Measurements from ENCODE around the gene CELF5. TPM values are rescaled to one million over a fixed set of nuclear protein-coding genes. Genes with fewer than 3 reads are reported as not detected.
A peak's percentile ranks its signal among the peaks of the same experiment; 100 is the strongest.

Gene CELF5
- total RNA-seq, 1 experiment from 2014 or later, result 0.48 TPM

- Histone ChIP-seq H3K36me3 (ENCODE audit: low read depth) (no peaks in the 10 kb centered on the region), H3K27ac (peak overlapping the region; percentile 96), H3K4me1 (replicated peaks; ENCODE audit: insufficient read depth) (peaks cover 21% of the 10 kb centered on the region), H3K9me2 (ENCODE audit: insufficient read depth) (no peaks in the 10 kb centered on the region), H3K9me3 (ENCODE audit: insufficient read depth, low read depth) (no peaks in the 10 kb centered on the region), H3K4me2 (peak overlapping the region; percentile 71), H3K79me2 (ENCODE audit: low read depth) (no peaks in the 10 kb centered on the region), H3K4me3 (peak overlapping the region; percentile 24; the same call in 1 of the 2 replicates), H3F3A (ENCODE audit: insufficient read depth, low read depth) (peaks cover 10% of the 10 kb centered on the region; the same call in 1 of the 2 replicates), H2AFZ (no peak overlapping the region), H3K27me3 (ENCODE audit: insufficient read depth, low read depth) (no peaks in the 10 kb centered on the region), H4K20me1 (ENCODE audit: insufficient read depth) (no peaks in the 10 kb centered on the region)
- POLR2A ChIA-PET (ENCODE audit: unreplicated experiment), result no interaction called here
- TF ChIP-seq, protein P1, sequence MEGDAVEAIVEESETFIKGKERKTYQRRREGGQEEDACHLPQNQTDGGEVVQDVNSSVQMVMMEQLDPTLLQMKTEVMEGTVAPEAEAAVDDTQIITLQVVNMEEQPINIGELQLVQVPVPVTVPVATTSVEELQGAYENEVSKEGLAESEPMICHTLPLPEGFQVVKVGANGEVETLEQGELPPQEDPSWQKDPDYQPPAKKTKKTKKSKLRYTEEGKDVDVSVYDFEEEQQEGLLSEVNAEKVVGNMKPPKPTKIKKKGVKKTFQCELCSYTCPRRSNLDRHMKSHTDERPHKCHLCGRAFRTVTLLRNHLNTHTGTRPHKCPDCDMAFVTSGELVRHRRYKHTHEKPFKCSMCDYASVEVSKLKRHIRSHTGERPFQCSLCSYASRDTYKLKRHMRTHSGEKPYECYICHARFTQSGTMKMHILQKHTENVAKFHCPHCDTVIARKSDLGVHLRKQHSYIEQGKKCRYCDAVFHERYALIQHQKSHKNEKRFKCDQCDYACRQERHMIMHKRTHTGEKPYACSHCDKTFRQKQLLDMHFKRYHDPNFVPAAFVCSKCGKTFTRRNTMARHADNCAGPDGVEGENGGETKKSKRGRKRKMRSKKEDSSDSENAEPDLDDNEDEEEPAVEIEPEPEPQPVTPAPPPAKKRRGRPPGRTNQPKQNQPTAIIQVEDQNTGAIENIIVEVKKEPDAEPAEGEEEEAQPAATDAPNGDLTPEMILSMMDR (conservative IDR thresholded peaks at IDR 0.05), result no peak
- TF ChIP-seq EZH2 (IDR thresholded peaks at IDR 0.05; ENCODE audit: low read depth), result no peak
- BruUV-seq (replicated peaks), result no TSS peak
- CTCF ChIA-PET, result no interaction called here
- intact Hi-C loops (cut with micrococcal nuclease; ENCODE audit: unreplicated experiment), result loop anchor here (5.0 kb wide), 1 partner anchor 40 kb away; the partner anchor contains the start of gene GNA15
- peak; percentile 75 to 80 for DNase-seq
Observed at GRCh38 chr19:3176715-3177501, 47.6 kb upstream of the CELF5 start.

- Histone ChIP-seq H3K4me2 (no peak within 1 kb of the TSS), H3F3A (ENCODE audit: insufficient read depth, low read depth) (peaks cover 10% of the 10 kb centered on the region; the same call in 1 of the 2 replicates), H3K4me3 (no peak within 1 kb of the TSS), H2AFZ (no peak within 1 kb of the TSS), H3K27ac (no peak within 1 kb of the TSS), H3K79me2 (ENCODE audit: low read depth) (no peaks in the 10 kb centered on the region), H3K9me3 (ENCODE audit: insufficient read depth, low read depth) (no peaks in the 10 kb centered on the region), H4K20me1 (ENCODE audit: insufficient read depth) (no peaks in the 10 kb centered on the region), H3K9me2 (ENCODE audit: insufficient read depth) (no peaks in the 10 kb centered on the region), H3K27me3 (ENCODE audit: insufficient read depth, low read depth) (no peaks in the 10 kb centered on the region), H3K36me3 (ENCODE audit: low read depth) (no peaks in the 10 kb centered on the region), H3K4me1 (replicated peaks; ENCODE audit: insufficient read depth) (peaks cover 21% of the 10 kb centered on the region)
- POLR2A ChIA-PET (ENCODE audit: unreplicated experiment), result no interaction called here
- DNase-seq, result no peak
- intact Hi-C loops (cut with micrococcal nuclease; ENCODE audit: unreplicated experiment), result loop anchor here (5.0 kb wide), 1 partner anchor 41 kb away; the partner anchor contains the start of gene GNA15
- BruUV-seq (replicated peaks), result no TSS peak
- TF ChIP-seq EZH2 (IDR thresholded peaks at IDR 0.05; ENCODE audit: low read depth), result no peak
- TF ChIP-seq, protein P1 (conservative IDR thresholded peaks at IDR 0.05), result no peak
- CTCF ChIA-PET, result no interaction called here
Observed at GRCh38 chr19:3178377-3178972, 46.0 kb upstream of the CELF5 start, which contains the start of gene S1PR4. S1PR4 (plus strand) TSS chr19:3178769; CDS start chr19:3178793, 24 bp downstream.

DNA sequence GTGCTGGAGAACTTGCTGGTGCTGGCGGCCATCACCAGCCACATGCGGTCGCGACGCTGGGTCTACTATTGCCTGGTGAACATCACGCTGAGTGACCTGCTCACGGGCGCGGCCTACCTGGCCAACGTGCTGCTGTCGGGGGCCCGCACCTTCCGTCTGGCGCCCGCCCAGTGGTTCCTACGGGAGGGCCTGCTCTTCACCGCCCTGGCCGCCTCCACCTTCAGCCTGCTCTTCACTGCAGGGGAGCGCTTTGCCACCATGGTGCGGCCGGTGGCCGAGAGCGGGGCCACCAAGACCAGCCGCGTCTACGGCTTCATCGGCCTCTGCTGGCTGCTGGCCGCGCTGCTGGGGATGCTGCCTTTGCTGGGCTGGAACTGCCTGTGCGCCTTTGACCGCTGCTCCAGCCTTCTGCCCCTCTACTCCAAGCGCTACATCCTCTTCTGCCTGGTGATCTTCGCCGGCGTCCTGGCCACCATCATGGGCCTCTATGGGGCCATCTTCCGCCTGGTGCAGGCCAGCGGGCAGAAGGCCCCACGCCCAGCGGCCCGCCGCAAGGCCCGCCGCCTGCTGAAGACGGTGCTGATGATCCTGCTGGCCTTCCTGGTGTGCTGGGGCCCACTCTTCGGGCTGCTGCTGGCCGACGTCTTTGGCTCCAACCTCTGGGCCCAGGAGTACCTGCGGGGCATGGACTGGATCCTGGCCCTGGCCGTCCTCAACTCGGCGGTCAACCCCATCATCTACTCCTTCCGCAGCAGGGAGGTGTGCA is 45.3 kb upstream of the CELF5 start:
- TF ChIP-seq, protein P1 (conservative IDR thresholded peaks at IDR 0.05), result no peak
- TF ChIP-seq EZH2 (IDR thresholded peaks at IDR 0.05; ENCODE audit: low read depth), result no peak
- Histone ChIP-seq H3K27me3 (ENCODE audit: insufficient read depth, low read depth) (no peaks in the 10 kb centered on the region), H3K27ac (no peak overlapping the region), H3K4me2 (no peak overlapping the region), H3K4me1 (replicated peaks; ENCODE audit: insufficient read depth) (peaks cover 21% of the 10 kb centered on the region), H3F3A (ENCODE audit: insufficient read depth, low read depth) (peaks cover 10% of the 10 kb centered on the region; the same call in 1 of the 2 replicates), H3K36me3 (ENCODE audit: low read depth) (no peaks in the 10 kb centered on the region), H3K79me2 (ENCODE audit: low read depth) (no peaks in the 10 kb centered on the region), H3K9me3 (ENCODE audit: insufficient read depth, low read depth) (no peaks in the 10 kb centered on the region), H4K20me1 (ENCODE audit: insufficient read depth) (no peaks in the 10 kb centered on the region), H2AFZ (no peak overlapping the region), H3K9me2 (ENCODE audit: insufficient read depth) (no peaks in the 10 kb centered on the region), H3K4me3 (no peak overlapping the region)
- no TSS peak for BruUV-seq (replicated peaks)
- DNase-seq, result no peak
- ChIA-PET POLR2A (ENCODE audit: unreplicated experiment) (no interaction called here), CTCF (no interaction called here)
- intact Hi-C loops (cut with micrococcal nuclease; ENCODE audit: unreplicated experiment), result loop anchor here (5.0 kb wide), 1 partner anchor 42 kb away; the partner anchor contains the start of gene GNA15

Measured in PC-9 (cell line).